ENCODE results near the gene CDR2L.
"Not testable (repeated sequence)": the region's sequence is repeated elsewhere in the genome, so short reads cannot be mapped to it uniquely, and the experiment has no call there.

The CDR2L gene

DNA sequence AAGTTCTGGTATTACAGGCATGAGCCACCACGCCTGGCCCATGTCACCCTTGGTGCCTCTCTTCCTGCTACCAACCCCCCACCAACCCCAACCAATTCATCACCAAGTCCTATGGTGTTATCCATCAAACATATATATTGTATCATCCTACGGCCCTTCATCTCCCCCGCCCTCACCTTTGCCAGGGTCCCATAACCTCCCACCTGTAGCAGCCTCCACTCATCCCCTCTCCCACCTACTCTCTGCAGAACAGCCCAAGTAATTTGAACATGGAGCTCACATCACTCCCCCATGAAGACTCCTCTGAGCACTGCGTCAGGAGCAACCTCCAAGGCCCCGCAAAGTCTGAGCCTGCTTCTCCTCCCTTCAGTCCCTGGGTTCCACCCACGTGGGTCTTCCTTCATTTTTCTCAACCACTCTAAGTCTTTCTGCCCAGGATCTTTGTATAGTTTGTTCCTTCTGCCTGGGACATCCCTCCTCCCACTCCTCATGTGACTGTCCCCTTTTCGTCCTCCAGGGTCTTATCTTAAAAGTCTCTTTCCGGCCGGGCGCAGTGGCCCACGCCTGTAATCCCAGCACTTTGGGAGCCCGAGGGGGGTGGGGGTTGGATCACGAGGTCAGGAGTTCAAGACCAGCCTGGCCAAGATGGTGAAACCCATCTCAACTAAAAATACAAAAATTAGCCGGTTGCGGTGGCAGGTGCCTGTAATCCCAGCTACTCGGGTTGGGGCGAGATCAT is 7.9 kb upstream of the CDR2L start:
- FAIRE-seq (no peak), DNase-seq (ENCODE audit: insufficient read length, low spot score) (no peak)

DNA sequence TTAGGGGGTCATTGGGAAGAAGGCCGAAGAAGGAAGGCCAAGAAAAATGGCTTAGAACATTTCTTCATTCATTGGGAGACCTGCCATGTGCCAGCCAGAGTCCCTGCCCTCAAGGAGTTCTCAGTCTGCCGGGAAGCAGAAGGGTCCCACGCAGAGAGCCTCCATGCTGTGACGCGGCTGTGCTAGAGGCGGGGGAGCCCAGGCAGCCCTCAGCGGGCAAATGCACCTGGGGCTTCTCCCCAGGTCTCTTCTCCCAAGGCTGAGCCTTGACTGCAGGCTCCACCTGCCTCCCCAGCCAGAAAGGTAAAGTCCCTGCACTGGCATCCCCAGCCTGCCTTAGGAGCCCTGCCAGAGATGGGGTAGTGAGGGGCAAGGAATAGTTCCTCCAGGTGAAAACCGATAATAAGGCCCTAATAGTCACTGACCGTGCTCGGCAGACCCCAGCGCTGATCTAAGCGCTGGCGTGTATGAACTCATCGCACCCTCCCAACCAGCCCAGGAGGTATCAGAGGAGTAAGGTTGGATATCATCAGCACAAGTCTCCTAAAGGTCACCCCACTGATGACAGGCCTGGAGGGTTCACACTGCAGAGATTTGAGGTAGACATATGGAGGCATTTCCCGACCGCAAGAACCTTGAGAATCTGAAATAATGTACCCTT is 6.0 kb upstream of the CDR2L start:
- no peak for FAIRE-seq
- DNase-seq (ENCODE audit: insufficient read length, low spot score), result no peak

DNA sequence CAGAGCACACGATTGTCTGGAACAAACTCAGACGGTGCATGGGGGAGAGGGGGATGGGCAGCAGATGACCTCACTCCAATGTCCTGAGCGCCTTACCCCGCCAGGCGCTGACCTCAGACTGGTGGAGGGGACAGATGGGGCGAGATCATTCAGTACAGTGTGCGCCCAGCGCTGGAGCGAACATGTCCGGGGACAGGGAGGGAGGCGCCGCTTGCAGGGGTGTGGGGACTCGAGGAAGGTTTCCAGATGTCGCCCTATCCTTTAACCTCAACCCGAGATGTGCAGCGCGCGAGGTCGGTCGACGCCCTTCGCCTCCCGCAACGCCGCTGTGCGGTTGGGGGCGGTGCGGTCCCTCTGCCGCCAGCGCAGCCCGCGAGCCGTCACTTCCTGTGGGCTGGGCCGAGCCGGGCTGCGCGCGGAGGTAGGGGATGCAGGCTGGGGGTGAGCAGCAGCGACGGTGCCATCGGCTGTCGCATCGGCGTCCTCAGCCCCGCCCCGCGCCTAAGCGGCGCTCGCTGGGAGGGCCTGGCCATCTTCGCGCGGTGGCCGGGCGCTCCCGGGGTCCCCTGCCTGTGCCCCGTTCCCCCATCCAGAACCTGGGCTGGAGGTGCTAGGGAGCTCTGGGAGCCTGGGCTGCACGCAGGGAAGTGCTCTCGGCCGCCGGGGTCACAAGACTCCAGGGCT is 5.3 kb upstream of the CDR2L start:
- peak; percentile 91 for DNase-seq (ENCODE audit: insufficient read length, low spot score)
- peak; percentile 99 for FAIRE-seq

DNA sequence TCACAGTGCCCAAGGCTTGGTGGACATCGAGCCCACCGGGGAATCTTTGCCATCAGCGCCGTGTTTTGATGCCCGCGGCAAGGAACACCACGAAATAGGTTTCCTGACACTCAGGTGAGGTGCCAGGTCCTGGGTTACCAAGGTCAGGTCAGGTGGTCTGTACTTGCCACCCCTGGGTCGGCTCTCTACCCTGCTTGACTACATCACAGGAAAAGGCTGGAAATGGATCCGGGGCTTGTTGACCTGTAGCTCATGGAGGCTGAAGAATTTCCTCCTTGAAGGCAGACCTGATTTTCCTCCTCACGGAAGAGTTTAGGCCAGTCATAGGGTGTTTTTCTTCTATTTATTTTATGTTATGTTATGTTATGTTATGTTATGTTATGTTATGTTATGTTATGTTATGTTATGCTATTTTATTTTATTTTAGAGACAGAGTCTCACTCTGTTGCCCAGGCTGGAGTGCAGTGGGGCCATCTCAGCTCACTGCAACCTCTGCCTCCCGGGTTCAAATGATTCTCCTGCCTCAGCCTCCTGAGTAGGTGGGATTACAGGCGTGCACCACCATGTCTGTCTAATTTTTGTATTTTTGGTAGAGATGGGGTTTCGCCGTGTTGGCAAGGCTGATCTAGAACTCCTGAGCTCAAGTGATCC is 4.6 kb upstream of the CDR2L start:
- FAIRE-seq; DNase-seq (ENCODE audit: insufficient read length, low spot score): not testable (repeated sequence)

DNA sequence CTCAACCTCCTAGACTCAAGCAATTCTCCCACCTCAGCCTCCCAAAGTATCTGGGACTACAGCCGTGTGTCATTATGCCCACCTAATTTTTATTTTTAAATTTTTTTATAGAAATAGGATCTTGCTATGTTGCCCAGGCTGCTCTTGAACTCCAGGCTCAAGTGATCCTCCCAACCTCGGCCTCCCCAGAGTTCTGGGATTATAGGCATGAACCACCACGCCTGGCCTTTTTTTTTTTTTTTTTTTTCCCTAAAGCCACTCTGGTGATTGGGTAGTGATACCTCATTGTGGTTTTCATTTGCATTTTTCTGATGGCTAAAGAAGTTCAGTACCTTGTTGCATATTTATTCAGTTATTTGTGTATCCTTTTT is 1.2 kb upstream of the CDR2L start:
- no peak for DNase-seq (ENCODE audit: insufficient read length, low spot score)
- FAIRE-seq, result no peak

DNA sequence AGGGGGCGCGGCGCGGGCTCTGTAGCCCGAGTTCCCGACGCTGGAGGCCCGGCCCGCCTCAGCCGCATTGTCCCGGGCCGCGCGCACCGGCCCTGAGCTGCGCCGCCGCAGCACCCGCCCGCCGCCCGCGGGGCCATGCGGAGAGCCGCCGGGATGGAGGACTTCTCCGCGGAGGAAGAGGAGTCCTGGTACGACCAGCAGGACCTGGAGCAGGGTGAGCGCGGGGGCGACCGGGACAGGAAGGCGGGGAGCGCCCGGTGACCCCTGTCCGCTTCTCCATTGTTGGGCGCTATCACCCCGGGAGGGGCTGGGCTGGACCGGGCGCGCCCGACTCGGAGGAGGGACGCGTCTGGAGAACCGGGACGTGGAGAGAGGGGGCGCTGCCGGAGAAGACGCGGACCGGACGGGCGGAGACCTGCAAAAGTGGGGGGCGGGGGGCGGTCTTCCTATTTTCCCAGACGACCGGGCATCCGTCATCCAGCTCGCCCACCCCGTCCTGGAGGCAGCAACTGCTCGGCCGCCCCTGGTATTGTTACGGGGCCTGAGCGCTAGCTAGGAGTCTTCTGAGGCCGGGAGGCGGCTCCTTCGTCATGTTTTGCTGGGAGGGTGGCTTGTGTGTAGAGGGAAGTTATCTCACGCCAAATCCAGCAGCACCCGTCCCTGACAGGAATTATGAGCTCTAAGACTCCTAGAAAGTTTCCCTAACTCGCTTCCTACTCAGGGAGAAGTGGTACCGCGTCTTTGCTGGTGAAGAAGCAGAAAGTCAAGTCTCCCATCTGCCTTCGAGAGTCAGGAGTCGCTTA is 678 bp downstream of the CDR2L start:
- DNase-seq (ENCODE audit: insufficient read length, low spot score) (peak; percentile 77), FAIRE-seq (peak; percentile 9)

DNA sequence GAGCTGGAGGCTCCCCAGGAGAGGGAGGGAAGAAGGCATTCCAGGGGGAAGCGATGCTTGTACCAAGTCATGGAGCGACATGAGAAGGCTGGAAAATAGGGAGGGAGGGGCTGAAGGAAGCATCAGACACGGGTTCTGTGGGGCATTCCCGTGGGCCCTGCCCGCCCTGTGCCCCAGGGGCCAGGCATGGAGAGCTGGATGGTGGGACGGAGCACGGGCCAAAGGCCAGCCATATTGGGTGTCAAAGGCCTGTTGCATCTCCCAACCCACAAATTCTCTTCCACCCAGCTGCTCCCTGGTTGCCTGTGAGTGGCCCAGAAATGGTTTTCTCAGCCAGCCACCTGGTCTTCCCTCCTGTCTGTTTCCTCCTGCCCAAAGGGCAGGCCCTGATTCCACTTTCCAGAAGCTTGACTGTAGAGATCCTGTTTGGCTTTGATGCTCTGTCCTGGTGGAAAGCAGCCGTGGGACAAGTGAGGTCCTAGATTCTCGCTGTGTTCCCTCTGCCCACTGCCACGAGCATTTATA is 3.2 kb downstream of the CDR2L start:
- no peak for DNase-seq (ENCODE audit: insufficient read length, low spot score)
- FAIRE-seq, result no peak

DNA sequence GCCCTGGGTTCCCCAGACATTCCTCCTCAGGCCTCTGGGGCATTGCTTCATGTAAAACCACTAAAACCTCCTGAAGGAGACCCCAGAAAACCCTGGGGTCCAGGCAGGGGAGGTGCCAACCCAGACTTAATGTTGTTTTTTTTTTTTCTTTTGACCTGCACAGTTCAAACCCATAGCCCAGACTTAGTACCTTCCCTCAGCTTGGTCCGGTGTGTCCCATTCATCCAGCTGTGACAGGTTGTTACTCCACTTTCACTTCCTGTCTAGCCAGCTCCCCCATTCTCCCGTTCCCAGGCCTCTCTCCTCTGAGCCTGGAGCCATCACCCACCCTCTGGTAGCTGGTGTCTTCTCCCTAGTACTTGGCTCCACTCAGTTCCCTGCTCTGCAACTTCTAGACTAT is 4.8 kb downstream of the CDR2L start:
- DNase-seq (ENCODE audit: insufficient read length, low spot score), result no peak
- FAIRE-seq, result no peak

DNA sequence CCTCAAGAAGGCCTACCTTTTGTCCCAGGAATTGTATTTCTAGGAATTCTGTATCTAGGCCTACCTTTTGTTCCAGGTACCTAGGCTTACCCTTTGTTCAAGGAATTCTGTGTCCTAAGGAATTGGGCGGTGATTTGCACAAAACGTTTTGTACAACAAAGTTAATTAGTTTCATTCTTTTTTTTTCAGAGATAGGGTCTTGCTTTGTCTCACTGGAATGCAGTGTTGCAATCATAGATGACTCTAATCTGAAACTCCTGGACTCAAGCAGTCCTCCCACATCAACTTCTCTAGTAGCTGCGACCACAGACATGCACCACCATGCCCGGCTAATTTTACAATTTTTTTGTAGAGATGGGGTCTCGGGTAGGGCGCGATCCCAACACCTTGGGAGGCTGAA is 7.0 kb downstream of the CDR2L start:
- no peak for DNase-seq (ENCODE audit: insufficient read length, low spot score)
- FAIRE-seq, result no peak

DNA sequence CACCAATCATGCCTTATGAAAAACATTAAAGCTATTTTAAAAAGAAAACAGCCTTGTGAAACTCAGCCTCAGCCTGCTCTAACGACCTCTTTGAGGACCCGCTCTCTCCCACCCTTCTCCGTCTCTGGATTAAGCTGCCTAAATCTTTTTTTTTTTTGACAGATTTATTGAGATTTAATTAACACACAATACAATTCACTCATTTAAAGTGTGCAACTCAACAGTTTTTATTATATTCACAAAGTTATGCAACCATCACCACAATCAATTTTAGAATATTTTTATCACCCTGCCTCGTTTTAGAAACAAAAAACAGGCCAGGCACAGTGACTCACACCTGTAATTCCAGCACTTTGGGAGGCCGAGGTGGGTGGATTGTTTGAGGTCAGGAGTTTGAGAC is 8.4 kb downstream of the CDR2L start:
- no peak for DNase-seq (ENCODE audit: insufficient read length, low spot score)
- no peak for FAIRE-seq

DNA sequence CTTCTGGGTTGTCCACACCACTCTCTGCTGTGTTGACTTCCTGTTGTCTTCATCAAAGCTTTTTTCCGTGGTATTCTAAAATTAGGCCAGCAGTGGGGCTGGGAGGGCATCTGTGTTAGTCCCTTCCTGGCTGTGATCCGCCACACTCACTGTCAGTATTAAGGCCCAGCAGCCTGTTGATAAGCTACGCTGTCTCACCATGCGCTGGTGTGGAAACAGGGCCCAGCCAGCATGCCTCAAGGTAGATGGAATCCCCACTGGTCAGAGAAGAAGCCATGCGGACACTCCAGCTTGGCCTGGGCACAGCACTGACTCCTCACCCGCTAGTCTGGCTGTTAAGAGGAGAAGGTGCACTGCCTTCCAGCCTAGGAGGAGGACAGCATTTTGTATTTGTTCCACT is 11.4 kb downstream of the CDR2L start:
- FAIRE-seq, result no peak

DNA sequence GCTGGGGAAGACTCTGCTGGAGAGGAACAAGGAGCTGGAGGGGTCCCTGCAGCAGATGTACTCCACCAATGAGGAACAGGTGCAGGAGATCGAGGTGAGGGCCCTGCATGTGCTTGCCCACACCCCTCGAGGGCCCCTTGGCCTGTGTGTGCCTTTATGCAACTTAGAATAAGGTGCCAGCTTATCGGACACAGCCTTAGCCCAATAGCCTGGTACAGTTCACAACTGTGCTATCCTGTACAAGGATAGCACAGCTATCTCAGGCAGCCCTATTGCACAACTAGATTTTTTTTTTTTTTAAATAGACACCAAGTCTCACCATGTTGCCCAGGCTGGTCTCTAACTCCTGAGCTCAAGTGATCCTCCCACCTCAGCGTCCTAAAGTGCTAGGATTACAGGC is 12.1 kb downstream of the CDR2L start:
- DNase-seq (ENCODE audit: insufficient read length, low spot score) (no peak), FAIRE-seq (no peak)

More for the DNA sequence above, 11.4 kb downstream of the CDR2L start:
- DNase-seq (ENCODE audit: insufficient read length, low spot score), result no peak

DNA sequence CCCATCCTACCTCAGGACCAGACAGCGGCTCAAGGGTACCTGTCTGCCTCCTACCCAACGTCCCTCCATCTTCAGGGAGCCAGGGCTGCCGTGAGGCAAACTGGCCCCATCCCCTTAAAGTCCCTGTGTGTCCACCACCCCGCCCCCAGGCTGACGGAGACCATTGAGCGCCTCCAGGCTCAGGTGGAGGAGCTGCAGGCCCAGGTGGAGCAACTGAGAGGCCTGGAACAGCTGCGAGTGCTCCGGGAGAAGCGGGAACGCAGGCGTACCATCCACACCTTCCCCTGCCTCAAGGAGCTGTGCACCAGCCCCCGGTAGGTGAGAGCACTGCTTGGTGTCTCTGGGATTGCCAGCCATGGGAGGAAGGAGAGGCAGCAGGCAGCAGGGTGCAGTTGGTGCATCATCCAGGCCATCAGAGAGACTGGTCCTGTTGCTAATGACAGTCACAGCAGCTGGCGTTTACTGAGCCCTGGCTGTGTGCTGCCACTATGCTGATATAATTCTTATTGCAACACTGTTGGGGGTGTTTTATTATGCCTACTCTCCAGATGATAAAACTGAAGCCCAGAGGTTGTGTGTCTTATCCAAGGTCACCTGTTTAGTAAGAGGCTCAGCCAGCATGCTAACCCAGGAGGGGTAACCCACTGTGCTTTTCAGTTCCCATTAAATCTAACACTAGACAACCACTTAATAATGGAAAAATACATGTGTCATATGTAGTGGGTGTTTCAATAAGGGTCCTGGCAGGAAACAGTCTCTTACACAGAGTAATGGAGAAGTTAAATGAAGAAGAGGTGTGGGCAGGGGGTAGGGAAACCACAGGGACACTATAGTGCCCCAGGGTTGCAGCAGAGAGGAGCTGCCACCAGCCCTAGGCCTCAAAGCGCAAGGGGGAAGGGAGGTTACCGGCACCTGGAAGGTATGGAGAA is 14.7 kb downstream of the CDR2L start:
- no peak for FAIRE-seq
- DNase-seq (ENCODE audit: insufficient read length, low spot score), result no peak

DNA sequence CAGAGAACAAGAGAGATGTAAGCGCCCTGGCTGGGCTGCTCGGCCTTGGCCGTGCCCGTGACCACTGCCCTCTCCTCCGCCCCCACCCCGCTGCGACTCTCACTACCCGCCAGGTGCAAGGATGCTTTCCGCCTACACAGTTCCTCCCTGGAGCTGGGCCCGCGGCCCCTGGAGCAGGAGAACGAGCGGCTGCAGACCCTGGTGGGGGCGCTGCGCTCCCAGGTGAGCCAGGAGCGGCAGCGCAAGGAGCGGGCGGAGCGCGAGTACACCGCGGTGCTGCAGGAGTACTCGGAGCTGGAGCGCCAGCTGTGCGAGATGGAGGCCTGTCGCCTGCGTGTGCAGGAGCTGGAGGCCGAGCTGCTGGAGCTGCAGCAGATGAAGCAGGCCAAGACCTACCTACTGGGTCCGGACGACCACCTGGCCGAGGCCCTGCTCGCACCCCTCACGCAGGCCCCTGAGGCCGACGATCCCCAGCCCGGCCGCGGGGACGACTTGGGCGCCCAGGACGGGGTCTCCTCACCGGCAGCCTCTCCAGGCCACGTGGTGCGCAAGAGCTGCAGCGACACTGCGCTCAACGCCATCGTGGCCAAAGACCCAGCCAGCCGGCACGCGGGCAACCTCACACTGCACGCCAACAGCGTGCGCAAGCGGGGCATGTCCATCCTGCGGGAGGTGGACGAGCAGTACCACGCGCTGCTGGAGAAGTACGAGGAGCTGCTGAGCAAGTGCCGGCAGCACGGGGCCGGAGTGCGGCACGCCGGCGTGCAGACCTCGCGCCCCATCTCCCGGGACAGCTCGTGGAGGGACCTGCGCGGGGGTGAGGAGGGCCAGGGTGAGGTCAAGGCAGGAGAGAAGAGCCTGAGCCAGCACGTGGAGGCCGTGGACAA is 15.9 kb downstream of the CDR2L start:
- FAIRE-seq, result no peak
- DNase-seq (ENCODE audit: insufficient read length, low spot score), result no peak

DNA sequence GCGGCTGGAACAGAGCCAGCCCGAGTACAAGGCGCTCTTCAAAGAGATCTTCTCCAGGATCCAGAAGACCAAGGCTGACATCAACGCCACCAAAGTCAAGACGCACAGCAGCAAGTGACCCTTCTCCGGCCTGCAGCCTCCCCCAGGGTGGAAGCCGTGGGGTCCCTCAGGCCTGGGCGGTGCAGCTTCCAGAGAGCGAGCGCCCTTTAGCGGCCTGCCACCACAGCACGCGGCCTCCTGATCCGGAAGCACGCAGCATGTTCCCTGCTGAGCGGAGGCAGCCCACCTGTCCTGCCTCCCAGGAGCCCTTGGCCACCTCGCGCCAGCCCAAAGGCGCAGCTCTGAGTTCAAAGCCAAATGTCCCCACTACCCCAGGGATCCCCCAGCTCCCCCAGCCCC is 16.5 kb downstream of the CDR2L start:
- DNase-seq (ENCODE audit: insufficient read length, low spot score) (no peak), FAIRE-seq (no peak)

DNA sequence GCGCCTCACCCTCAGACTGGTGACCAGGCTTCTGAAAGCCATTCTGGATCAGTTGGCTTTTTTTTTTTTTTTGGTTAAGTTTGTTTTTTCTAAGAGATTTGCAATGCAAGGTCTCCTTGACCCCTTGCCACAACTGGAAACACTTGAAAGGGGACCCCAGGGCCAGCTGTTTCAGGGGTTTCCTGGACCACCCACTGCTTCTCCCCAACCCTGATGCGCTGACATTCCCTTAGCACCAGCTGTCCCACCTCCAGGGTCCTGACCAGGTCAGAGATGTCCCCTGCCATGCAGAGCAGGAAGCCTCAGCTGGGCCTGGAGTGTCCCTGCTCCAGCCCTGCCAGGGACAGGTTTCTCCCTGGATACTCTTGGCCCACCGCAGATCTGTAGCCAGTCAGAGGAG is 16.9 kb downstream of the CDR2L start:
- FAIRE-seq, result no peak

DNA sequence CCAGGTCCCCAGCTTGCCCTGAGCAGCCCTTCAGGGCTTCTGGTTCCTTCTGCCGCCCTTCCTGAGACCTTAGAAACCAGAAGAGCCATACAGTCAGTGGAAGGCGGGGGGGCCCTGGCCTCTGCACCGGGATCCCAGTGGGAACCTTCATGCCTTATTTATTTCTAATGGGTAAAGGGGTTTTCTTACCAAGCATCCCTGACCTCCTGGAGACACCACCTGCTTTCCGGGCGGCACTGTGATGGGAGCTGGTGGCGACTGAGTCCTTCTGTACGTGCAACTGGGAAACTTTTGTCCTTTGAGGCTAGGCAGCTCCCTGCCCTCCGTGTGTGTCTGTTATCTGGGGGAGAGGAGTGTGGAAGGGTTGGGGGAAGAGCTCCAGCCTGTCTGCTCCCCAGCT is 17.9 kb downstream of the CDR2L start:
- FAIRE-seq, result no peak
- DNase-seq (ENCODE audit: insufficient read length, low spot score), result no peak

More for the DNA sequence above, 16.9 kb downstream of the CDR2L start:
- no peak for DNase-seq (ENCODE audit: insufficient read length, low spot score)

DNA sequence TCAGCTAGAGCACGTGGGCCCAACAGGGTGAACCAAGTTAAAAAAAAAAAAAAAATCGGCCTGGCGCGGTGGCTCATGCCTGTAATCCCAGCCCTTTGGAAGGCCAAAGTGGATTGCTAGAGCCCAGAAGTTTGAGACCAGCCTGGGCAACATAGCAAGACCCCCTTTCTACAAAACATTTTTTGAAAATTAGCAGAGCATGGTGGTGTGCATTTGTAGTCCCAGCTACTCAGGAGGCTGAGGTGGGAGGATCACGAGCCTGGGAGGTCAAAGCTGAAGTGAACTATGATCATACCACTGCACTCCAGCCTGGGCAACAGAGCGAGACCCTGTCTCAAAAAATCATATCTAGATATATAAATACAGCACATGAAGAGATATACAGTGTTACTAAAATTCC is 18.7 kb downstream of the CDR2L start:
- DNase-seq (ENCODE audit: insufficient read length, low spot score); FAIRE-seq: not testable (repeated sequence)
